Stimulated activated CD4-positive, alpha-beta T cell treated with anti-CD3 and anti-CD28 coated beads, TNF-alpha, amount 100 ng/mL, for 4 hours (primary cell): Measurements from ENCODE around the gene GALNT7.
A peak's percentile ranks its signal among the peaks of the same experiment; 100 is the strongest.

ENCODE experiments used
- DNase-seq, 3 experiments: peaks; one replicate each; pipeline ENCODE4 v3.0.0-alpha.2; 2020; ENCODE audit warnings: low read depth in 3 of 3

GALNT7 gene

DNA sequence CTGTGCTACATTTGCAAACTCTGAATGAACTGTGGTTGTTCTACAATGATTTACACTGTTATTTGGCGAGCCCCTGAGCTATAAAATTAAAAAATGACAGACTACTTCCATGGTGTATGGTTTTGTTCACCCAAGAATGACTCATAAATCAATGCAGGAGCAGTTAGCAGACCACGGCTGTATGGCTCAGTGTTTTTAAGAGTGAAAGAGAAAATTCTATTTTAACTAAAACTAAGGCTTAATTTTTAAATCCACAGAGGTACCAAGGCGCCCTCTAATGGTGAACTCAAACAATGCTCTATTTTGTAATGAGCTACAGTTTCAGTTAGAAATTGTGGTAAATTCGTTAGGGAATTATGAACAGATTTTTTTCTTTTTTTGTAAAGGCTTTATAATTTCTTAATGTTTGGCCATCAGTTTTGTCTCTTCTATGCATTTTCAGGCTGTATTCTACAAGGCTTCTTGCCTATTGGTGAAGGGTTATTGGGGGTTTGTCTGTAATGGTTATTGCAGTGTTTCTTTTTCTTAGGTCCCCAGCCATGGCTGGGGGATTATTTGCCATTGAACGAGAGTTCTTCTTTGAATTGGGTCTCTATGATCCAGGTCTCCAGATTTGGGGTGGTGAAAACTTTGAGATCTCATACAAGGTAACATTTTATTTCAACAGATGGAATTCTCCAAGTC, 133.0 kb downstream of the GALNT7 start:
- no peak for DNase-seq

DNA sequence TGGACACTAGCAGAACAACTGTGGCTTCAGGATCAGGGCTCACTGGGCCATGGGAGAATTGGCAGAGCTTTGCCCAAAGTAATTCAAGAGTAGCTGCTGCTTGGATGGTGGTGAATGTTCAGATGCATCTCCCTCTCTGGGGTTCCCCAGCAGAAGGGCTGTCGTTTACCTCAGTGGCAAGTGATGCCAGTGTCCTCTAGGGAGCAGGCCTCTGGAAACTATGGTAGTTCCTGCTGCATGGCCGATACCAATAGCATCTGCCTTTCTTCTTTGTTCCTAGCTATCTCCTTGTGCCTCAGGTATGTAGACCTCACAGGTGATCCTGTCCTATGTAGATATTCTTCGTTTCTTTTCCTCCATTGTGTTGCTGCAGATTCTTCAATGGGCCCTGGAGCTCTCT, 139.2 kb downstream of the GALNT7 start:
- DNase-seq, result no peak

- DNase-seq, result no peak
Observed at GRCh38 chr4:173311368-173311767, 142.8 kb downstream of the GALNT7 start.

GRCh38 chr4:173314715-173315114, 146.1 kb downstream of the GALNT7 start:
- DNase-seq, result no peak

DNA sequence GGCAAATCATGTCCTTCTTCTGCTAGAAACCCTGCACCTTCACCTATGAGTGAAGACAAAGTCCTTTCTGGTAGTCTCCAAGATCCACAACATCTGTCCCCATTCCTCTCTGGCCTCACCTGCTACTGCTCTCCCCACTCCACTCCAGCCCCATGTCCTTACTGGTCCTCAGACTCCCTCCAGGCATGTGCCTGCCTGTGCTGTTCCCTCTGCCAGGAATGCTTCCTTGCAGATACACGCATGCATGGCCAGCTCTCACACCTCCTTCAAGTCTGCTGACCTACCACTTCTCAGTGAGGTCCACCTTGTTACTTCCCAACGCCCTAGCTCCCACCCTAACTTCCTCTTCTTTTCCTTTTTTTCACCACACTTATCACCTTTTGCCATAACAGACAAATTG, 147.4 kb downstream of the GALNT7 start:
- no peak for DNase-seq

DNA sequence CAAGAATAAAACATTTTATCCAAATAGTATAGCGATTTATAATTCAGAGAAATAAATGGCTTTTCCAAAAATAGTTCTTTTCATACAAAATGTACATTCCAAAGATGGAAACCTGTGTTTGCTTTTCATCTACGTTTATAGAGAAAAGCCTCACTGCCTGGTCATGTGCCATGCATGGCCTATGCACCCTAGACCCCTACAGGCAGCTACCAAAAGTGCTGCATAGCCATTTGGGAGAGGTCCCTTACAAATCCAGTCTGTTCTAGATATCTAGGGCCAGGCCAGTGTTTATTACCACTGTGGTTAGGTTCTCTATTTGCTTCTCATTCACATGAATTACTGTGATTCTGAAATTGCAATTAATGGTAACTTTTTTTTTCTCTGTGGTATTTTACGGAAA, 148.4 kb downstream of the GALNT7 start:
- DNase-seq, result no peak

- no peak for DNase-seq
Observed at GRCh38 chr4:173318240-173318639, 149.6 kb downstream of the GALNT7 start.

DNA sequence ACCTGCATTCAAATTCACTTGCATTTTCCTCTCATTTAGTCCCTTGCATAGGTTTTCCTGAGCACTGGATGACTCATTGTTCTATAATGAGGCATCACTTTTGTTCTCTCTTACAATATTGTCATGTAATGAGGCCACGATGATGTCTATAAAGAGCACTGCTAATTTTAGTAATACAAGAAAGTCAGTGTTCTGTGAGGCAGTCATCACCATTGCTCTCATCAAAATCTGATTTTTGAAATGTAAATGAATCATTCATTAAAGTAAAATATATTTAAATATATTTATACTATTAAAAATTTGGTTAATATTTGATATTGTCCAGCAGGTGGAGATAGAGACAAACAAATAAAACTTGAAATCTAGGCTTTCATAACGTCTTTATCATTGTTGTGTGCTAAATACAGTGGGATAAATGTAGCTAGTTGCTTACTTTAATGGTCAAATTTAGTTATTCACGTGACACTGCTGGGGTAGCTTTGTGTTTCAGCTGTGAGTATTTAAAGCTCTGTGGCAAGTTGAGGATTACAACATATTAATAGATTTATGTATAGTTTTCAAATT, 150.1 kb downstream of the GALNT7 start:
- no peak for DNase-seq

- DNase-seq, result no peak
Observed at GRCh38 chr4:173319696-173320095, 151.1 kb downstream of the GALNT7 start.

DNA sequence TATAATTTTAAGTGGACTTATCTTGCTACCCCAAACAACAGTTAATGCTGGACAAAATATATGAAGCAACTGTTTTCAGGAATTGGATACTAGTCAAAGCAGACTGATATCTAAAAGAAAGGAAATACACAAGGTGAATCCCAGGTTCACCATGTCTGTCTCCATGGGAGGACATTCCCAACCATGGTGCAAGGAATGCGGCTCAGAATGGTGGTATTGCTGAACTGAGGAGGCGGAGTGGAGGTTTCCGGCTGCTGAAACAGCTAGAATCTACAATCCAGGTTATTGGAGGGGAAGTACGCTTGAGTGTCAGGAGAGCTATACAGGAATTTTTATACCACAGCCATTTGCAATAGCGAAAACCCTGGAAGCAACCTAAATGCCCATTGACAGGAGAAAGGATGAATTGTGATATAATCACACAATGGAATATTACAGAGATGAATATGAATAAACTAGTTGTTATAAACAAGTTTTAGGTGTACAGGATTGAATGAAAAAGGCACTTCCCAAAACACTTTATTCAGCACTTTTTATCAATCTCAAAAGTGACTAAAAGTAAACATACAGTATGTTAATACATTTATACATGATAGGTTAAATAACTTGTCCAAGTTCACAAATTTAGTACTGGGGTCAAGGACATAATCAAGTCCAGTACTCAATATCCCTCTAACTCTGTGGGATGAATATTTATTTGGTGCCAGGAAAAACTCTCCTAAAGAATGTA, 156.6 kb downstream of the GALNT7 start:
- DNase-seq, result no peak

GRCh38 chr4:173328236-173328901, 159.8 kb downstream of the GALNT7 start:
- DNase-seq, result no peak

DNA sequence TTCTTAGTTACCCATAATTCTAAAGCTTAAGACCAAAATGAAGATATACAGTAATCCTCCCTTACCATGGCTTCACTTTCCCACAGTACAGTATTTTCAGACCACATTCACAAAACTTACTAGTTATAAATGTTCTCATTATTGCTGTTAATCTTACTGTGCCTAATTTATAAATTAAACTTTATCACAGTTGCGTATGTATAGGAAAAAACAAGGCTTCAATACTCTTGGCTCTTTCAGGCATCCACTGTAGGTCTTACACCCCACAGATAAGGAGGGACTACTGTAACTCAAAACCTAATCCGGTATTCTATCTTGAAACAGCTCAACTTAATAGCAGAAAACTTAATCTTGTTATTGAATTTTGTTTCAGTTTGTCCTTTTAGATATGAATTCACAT, 162.0 kb downstream of the GALNT7 start:
- no peak for DNase-seq

DNA sequence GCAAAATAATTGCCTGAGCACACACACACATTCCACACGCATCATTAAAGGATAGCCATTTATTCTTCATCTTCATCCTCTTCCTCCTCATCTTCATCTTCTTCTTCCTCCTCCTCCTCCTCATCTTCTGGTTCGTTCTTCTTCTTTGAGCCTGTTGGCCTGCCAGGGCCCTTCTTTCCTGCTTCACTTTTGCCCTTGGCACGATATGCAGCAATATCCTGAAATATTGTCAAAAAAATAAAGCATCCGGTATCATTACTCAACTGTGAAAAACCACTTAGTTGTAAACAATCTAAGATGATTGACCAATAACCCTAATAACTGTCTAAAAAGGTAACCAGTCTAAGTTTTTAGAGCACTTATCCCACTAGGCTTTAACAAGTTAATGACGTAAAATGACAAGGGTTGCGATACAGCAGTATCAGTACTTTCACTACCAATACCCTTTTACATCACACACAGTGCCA, 163.4 kb downstream of the GALNT7 start:
- DNase-seq, result no peak

DNA sequence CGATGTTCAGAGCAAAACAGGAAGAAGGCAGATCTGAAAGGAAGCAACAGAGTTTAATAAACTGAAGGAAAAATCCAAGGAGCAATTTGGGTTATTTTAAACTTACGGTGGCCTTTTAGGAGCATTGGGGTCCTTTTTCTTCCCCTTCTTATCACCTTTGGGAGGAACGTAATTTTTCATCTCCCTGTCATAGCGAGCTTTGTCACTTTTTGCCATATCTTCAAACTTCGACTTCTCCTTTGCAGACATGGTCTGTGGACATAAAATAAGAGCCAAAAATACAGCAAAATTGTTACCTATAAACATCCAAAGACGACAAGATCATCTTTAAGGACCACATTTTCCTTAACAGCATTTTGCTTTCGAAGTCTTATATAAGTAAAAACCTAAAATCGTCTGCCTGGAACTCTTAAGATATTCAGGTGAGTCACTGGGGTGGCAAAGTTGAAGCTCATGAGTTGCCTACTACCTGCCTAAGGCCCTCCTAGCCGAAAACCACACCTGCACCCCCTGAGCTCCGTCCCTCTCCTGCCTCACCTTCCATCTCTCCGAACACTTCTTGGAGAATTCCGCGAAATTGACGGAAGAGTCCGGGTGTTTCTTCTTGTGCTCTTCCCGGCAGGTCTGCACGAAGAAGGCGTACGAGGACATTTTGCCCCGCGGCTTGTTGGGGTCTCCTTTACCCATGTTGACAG, 164.5 kb downstream of the GALNT7 start:
- DNase-seq, result peak in 1 of 3 experiments; percentile 1

DNA sequence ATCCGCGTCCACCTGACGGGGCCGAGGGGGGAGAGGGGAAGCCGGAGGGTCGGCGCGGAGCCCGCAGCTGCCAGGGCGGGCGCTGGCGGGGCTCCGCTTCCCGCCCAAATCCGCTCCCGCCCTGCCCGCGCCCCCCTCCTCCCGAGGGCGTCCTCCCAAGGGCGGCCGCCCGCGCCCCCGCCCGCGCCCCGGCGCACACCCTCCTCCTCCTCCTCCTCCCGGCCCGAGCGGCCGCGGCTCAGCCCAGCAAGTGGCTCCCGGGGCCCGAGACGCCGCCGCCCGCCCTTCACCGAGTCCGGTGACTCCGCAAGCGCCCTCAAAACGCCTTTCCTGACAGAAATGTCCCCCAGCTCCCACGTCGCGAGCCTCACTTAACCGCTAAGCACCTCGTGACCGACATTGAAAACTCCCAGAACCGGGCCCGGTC, 165.1 kb downstream of the GALNT7 start:
- peak in 2 of 3 experiments; percentile 10 to 22 for DNase-seq

GRCh38 chr4:173334085-173334890, 165.7 kb downstream of the GALNT7 start, which contains the start of gene HMGB2:
HMGB2 (minus strand) TSS chr4:173334358; CDS start chr4:173333649, 709 bp downstream.
- peak; percentile 99 for DNase-seq

GRCh38 chr4:173334891-173335752, 166.5 kb downstream of the GALNT7 start:
- peak in 1 of 3 experiments; percentile 8 for DNase-seq

DNA sequence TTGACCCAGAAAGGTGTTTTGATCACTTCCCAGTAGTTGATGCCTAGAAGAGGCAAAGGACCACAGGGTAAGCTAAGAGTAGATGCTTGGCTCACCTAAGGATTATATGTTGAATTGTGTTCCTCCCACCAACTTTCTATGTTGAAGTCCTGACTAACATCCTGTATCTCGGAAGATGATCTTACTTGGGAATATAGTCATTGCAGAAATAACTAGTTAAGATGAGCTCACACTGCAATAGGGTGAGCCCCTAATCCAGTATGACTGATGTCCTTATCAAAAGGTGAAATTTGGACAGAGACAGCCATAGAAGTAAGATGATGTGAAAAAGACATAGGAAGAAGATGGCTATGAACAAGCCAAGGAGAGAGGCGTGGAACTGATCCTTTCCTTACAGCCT, 168.9 kb downstream of the GALNT7 start:
- DNase-seq, result no peak

DNA sequence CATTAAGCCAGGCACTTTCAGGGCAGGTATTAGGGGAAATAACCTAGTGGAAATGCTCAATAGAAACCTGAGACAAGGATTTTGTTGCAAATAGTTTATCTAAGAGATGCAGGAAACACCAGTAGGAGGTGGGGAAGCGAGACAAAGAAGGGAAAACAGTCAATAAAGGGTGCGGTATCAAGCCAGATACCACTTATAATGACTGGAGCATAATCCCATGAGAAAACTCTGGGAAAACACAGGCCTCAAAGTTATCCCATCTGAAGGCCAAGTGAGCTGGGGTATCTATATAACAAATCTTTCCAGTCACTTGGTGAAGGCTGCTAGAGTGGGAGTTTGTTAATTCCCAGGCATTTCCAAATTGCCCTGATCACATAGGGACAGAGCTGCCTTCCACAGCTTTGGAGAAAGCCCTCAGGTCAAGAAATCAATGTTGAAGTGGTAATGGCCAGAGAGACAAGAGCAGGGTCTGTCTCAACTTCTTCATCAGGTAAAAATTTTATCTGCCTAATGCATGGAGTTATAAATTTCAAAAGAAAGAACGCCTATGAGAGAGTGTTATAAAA, 175.3 kb downstream of the GALNT7 start:
- no peak for DNase-seq
